Right lobe of liver (tissue), 4 donors: ENCODE results near the gene SPESP1.
"Not testable (repeated sequence)": the region's sequence is repeated elsewhere in the genome, so short reads cannot be mapped to it uniquely, and the experiment has no call there.

Source experiments
- POLR2A ChIP-seq: fragments of 450-650 bp; IDR thresholded peaks from one replicate; pipeline ENCODE4 v1.6.1; 2017; ENCODE audit warnings: antibody characterized with exemption, mild to moderate bottlenecking
- TF ChIP-seq, protein P1 (sequence below), 4 donors: fragments of 200-600 bp in 3 of 4; fragments of 450-650 bp in 1 of 4; IDR thresholded peaks; one replicate each; pipeline versions ENCODE4 v1.5.1 to v1.8.0; 2016 to 2022; ENCODE audit warnings: antibody characterized with exemption in 4 of 4, mild to moderate bottlenecking in 2 of 4
- donor health status: DM: no; HTN: no; CAD: no.
- donor health status: DM: no; HTN: no; CAD: no.
- donor health status: DM: no; HTN: yes; CAD: no.

GRCh38 chr15:68975651-68976160 is 45.4 kb downstream of the SPESP1 start:
- TF ChIP-seq, protein P1, sequence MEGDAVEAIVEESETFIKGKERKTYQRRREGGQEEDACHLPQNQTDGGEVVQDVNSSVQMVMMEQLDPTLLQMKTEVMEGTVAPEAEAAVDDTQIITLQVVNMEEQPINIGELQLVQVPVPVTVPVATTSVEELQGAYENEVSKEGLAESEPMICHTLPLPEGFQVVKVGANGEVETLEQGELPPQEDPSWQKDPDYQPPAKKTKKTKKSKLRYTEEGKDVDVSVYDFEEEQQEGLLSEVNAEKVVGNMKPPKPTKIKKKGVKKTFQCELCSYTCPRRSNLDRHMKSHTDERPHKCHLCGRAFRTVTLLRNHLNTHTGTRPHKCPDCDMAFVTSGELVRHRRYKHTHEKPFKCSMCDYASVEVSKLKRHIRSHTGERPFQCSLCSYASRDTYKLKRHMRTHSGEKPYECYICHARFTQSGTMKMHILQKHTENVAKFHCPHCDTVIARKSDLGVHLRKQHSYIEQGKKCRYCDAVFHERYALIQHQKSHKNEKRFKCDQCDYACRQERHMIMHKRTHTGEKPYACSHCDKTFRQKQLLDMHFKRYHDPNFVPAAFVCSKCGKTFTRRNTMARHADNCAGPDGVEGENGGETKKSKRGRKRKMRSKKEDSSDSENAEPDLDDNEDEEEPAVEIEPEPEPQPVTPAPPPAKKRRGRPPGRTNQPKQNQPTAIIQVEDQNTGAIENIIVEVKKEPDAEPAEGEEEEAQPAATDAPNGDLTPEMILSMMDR (IDR thresholded peaks at IDR 0.05) = not testable (repeated sequence)
- TF ChIP-seq POLR2A = not testable (repeated sequence)
